T47D (cell line): ENCODE data around the gene CBLN1.

Experiments
- DNase-seq, 2 experiments: peaks; one replicate each; pipeline versions ENCODE4 v3.0.0 to v3.0.0-alpha.2; 2011 to 2012; ENCODE audit warnings: low read depth in 1 of 2, low spot score in 1 of 2
- JUND ChIP-seq: IDR thresholded peaks from 2 replicates; pipeline ENCODE4 v1.6.1; 2012; ENCODE audit warnings: low read depth
- in situ Hi-C: cut with HindIII; loops from 2 replicates; pipeline ENCODE4 v1.10.0; 2016; ENCODE audit warnings: low sequenced_read_pairs, low pct_unique_long_range_greater_than_20kb

The CBLN1 gene

DNA sequence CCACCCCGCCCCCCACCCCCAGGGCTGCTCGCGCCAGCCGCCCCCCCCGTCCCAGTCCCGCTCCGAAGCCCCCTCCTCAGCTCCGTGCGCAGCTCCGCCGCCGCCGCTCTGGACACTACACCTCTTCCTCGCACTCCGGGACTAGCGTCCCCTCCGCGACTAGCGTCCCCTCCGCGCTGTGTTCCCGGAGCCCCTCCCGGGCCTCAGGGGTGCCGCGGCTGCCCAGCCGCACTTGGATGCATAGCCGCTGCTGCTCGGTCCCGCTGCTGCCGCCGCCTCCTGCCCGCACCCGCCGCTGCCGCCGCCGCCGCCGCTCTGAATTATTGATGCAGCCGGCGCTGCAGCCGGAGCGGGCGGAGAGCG is at the start of gene CBLN1:
CBLN1 (minus strand) TSS at position 359 of the 363 bp plus-strand sequence. CDS start 373 bp downstream, outside the sequence.
- no peak for DNase-seq
- in situ Hi-C loops: no loop called here
- no peak for TF ChIP-seq JUND

DNA sequence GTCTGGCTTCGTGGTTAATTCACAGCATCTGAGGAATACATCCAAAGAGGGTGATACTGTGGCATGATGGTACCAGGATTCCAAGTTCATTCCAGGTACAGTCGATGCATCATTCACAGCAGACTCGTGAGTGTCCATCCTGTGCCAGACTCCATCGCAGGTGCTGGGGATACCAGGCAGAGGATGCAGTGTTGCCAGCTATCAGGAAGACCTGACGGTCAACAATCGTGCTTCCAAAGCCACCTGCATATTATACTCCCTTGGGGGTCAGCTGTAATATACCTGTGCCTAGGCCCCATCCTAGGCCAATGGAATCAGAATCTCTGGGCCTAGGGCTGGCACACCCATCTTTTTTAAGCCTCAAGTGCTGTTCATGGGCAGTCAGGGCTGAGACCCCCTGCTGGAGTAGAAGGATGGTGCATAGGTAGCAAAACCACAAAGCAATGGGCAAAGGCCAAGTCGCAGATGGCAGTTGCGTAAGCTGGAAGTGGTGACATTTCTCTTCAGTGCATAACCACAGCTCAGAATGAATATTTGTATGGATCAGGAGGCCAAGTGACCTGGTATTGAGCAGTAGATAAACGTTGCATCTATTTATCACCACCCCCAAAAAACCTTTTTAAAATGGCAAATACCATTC is 49.0 kb upstream of the CBLN1 start:
- no peak for TF ChIP-seq JUND
- DNase-seq: no peak
- in situ Hi-C loops: no loop called here

DNA sequence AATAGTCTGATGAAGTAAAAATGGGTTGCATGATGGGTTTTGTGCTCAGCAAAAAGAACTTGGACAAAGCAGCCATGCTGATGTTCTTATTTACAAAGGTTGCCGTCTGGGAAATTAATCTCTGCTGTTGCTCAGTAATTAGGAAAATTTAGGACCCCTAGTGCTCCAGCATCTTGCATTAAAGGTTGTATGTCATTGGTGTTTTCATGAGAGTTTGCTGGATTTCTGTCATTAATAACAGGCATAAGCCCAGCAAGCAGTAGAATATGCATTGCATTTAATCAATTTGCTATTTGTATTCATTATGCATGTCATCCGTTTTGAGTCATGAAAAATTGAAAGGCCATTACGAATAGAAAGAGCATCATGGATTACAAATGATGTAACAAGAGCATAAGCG is 46.7 kb upstream of the CBLN1 start:
- in situ Hi-C loops: no loop called here
- no peak for TF ChIP-seq JUND
- DNase-seq: no peak

DNA sequence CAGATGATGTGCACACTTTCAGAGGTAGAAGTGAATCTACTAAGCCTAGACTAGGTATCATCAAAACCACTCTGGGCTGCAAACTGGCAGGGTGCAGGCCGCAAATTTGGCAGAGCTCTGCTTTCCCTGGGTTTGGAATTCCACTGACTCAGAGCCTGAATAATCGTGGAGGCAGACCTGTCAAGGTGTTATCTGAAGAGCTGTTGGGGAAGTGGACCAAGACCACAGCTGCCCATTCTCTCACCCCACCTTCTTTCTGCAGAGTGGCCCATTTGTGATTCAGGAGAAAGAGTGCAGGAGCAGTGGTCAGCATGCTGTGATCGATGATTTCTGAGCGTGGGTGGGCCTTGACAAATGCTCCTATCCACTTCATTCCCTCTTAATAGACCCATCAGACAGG is 45.8 kb upstream of the CBLN1 start:
- in situ Hi-C loops: no loop called here
- no peak for TF ChIP-seq JUND
- no peak for DNase-seq

DNA sequence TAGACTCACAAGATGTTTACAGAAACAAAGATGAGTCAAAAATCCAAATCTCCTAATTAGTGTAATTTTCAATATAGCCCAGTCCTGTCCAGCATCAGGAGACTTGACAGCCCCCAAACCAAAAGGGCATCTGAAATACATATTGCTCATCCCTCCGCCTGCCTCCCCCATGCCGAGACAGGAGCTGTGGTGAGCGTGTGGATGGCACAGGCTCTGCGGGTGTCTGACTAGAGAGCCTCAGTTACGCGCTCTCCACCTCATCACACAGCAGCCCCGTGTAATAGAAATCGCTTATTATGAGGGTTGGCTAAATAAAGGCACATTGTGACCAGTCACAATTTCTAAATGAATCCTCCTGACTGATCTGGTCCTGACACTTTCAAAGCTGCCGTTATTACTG is 43.1 kb upstream of the CBLN1 start:
- no peak for DNase-seq
- in situ Hi-C loops: no loop called here
- no peak for TF ChIP-seq JUND

DNA sequence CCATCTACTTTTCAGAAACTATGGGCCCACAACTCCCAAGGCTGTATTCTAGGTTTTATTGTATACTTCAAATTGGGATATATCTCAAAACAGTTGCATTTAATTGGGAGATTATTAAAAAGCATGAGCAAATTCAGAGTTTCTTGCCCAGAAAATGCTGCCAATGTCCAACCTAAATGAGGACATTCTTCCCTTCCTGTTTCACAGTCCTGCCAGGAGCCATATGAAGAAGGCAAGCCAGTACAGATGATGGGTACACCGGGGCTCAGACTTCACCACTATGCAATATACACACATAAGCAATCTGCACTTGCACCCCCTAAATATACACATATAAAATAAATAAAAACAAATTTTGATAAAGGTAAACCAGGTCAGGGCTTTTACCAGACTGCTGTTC is 34.0 kb upstream of the CBLN1 start:
- DNase-seq: no peak
- in situ Hi-C loops: no loop called here
- TF ChIP-seq JUND: no peak

DNA sequence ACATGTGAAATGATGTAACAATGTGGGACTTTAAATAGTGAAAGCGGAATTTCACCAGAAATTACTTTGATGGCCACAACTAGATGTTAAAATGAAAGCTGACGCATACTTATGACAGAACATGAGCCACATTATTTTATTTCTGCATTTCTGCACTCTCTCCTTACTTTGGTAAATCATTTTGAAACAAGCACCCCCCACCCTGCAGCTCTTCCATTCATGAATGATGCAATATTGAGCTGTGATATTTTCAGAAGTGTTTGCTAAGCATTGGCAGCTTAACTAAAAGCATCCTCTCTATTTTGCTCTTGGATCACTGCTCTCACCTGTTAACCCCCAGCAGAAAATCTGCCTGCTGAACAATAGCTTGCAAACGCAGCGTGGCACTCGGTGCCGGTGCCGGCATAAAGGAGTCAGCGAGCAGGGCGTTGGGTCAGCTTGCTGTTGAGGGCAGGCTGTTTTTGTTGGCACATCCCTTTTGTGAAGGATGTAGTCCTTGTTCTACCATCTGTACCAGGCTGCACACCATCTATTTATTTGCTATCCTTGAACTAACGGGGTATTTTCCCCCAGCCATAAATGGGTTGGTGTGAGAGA is 30.8 kb upstream of the CBLN1 start:
- in situ Hi-C loops: no loop called here
- TF ChIP-seq JUND: no peak
- DNase-seq: no peak

DNA sequence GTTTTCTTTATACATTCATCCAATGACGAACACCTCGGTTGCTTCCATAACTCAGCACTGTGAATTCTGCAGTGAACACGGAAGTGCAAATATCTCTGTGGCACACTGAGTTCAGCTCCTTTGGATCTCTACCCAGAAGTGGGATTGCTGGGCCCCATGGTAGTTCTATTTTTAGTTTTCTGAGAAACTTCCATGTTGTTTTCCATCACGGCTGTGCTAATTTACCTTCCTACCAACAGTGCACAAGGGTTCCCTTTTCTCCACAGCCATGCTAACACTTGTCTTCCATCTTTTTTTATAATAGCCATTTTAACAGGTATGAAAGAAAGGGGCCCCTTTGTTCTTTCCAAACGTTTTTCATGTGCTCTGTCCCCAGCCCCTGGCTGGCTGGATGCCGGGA is 30.2 kb upstream of the CBLN1 start:
- in situ Hi-C loops: no loop called here
- DNase-seq: no peak
- TF ChIP-seq JUND: no peak

DNA sequence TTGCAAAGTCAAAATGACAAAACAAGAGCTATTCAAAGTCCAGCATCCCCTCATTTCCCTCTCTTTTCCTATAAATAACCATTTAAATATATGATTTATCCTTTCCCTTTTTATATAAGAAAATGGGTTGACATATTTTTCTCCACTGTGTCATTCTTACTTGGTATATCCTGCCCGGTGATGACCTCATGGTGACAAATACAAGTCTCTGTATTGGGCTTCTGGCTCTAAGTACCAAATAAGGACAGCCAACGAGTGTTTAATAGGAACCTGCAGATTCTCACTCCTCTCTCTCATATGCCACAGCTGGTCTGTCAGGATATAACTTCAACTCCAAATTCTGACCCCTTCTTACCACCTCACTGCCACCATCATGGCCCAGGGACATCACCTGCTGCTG is 25.5 kb upstream of the CBLN1 start:
- TF ChIP-seq JUND: no peak
- DNase-seq: no peak
- in situ Hi-C loops: no loop called here

DNA sequence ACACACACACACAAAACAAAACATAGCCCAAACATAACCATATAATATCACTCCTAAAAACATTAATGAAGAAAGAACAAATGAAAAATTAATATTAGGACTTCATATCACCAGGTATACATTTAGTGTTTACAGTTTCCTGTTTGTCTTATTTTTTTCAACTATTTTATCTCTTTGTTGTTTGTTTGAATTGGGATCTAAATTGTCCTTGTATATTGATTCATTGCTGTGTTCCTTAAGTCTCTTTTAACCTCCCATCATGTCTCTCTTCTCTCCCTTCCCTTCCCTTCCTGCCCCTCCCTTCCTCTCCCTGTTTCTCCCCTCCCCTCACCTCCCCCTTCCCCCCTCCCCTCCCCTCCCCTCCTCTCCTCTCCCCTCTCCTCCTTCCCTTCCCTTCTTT is 23.8 kb upstream of the CBLN1 start:
- in situ Hi-C loops: no loop called here
- no peak for DNase-seq
- TF ChIP-seq JUND: no peak

DNA sequence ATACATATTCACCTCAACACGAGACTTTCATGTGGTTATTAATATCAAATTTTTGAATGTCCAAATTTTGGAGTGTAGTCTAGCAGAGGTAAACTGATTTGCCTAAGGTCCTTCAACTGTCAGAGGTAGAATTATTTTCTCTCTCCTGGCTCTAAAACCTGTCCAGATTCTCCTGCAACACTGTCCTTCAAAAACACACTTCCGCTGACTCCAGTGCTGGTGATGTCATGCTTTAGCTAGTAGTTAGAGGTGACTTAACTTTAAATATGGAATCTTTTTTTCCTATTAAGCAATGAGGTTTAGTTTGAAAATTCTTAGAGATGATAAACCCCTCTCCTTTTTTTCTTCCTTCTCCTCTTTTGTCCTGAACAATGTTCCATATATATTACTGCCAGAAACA is 10.8 kb upstream of the CBLN1 start:
- in situ Hi-C loops: no loop called here
- DNase-seq: no peak

DNA sequence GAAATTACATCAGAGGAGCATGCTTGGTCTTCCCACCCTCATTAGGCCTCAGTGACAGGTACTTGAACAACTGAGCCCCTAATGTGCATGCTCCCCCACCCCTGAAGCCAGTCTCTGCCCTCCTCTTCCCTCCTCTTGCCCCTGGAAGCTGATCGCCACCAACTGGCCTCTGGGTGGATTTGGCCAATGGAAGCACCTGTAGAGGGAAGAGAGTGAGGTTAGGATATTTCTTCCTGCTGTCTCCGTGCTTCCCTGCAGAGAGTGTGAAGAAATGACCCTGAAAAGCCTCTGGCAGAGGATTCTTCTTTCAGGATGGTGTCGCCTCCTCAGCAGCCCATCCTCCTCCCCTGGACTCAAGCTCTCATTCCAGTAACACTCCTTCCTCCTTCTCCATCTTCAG is 5.9 kb upstream of the CBLN1 start:
- no peak for DNase-seq
- TF ChIP-seq JUND: no peak
- in situ Hi-C loops: no loop called here

More for the DNA sequence above, 10.8 kb upstream of the CBLN1 start:
- no peak for TF ChIP-seq JUND

DNA sequence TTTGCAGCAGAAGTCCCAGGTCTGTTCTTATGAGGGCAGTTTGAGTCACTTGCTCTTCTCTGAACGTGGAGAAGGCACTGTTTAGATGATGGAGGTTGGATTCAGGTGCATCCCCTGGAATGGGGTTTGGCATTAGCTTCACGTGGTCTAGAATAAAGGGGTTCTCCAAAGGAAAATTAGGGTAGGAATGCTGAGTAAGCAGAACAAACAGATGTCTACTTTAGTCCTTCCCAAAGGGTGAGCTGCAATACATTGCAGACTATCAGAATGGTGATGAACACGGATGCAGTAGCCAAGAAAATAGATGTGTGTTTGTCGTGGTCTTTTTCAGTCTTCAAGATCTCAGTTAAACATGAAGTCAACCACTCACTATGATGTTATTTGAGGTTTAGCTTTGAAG is 3.3 kb upstream of the CBLN1 start:
- DNase-seq: no peak
- TF ChIP-seq JUND: no peak
- in situ Hi-C loops: no loop called here

DNA sequence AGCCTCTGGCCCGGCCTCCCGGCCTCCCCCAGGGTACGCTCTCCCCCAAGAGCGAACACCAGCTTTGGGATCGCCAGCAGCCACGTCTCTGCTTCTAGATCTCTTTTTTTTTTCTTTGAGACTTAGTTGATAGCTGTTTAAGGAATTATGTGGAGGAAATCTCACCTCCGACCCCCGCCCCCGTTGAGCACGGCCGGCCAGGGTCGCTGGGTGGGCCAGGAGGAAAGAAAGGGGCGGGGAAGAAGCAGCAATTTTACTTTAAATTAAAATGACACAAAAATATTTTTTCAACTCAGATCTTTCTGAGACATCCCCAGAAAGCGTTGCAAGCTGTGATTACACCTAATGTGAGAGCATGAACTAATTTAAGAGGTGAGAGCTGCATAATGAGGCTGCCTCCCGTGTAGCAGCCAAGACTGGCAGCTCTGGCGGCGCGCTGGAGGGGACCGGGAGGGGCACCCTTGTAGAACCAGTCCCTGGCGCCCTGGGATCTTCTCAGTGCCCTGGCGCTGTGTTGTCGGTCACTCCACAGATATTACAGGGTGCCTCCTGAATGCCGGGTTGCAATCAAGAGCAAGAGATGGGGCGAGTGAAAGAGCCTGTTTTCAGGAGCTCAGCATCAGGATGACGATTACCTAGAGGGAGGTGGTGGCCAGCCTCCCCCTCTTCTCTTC is 1.9 kb upstream of the CBLN1 start:
- no peak for TF ChIP-seq JUND
- DNase-seq: no peak
- in situ Hi-C loops: no loop called here
